K562 (cell line): Measurements from ENCODE around the gene ILF2. TPM values are rescaled to one million over a fixed set of nuclear protein-coding genes. Genes with fewer than 3 reads are reported as not detected.

ENCODE experiments used
- ATF3 ChIP-seq, 2 experiments: fragments of 450-650 bp in 1 of 2; sonication (generic) in 1 of 2; formaldehyde crosslinking in 1 of 2; IDR thresholded peaks in 1 of 2; conservative IDR thresholded peaks in 1 of 2; 2 replicates each; pipeline versions ENCODE4 v1.6.1 to v1.8.1; 2016 to 2023; ENCODE audit warnings: mild to moderate bottlenecking in 2 of 2, moderate library complexity in 2 of 2, inconsistent platforms in 1 of 2, missing genetic modification reagents in 1 of 2
- BACH1 ChIP-seq: fragments of 200-800 bp; sonication (Bioruptor generic); IDR thresholded peaks from 2 replicates; pipeline ENCODE4 v1.6.1; 2016; ENCODE audit warnings: missing genetic modification characterization, missing compliant biosample characterization
- E2F6 ChIP-seq, 2 experiments: IDR thresholded peaks; 2 replicates each; pipeline ENCODE4 v1.6.1; 2011; ENCODE audit warnings: borderline replicate concordance in 1 of 2, control low read depth in 1 of 2, low read depth in 1 of 2, low read length in 1 of 2, mild to moderate bottlenecking in 1 of 2, mixed read lengths in 1 of 2, moderate library complexity in 1 of 2; ENCODE audit not compliant: insufficient read depth in 1 of 2, insufficient read length in 1 of 2, poor library complexity in 1 of 2, severe bottlenecking in 1 of 2; ENCODE audit errors: extremely low read depth in 1 of 2
- HBP1 ChIP-seq: fragments of 450-650 bp; formaldehyde crosslinking; IDR thresholded peaks from 2 replicates; pipeline ENCODE4 v1.4.0; 2022; ENCODE audit warnings: missing genetic modification characterization
- MTA3 ChIP-seq: fragments of 450-650 bp; formaldehyde crosslinking; IDR thresholded peaks from 2 replicates; pipeline ENCODE4 v1.6.1; 2017; ENCODE audit warnings: mild to moderate bottlenecking, borderline replicate concordance
- POLR3A ChIP-seq: IDR thresholded peaks from 2 replicates; pipeline ENCODE4 v1.6.1; 2011; ENCODE audit warnings: borderline replicate concordance, mild to moderate bottlenecking, moderate library complexity; ENCODE audit not compliant: insufficient read length, insufficient read depth; ENCODE audit errors: extremely low read depth
- RUNX1 ChIP-seq: sonication (generic); IDR thresholded peaks from 2 replicates; pipeline ENCODE4 v1.6.1; 2016; ENCODE audit warnings: antibody characterized with exemption, low read depth
- SMAD2 ChIP-seq: fragments of 150-350 bp; IDR thresholded peaks from 2 replicates; pipeline ENCODE4 v1.6.1; 2014; ENCODE audit warnings: low read depth, mild to moderate bottlenecking, low read length
- SRF ChIP-seq, 2 experiments: fragments of 250-450, 450-650 bp in 1 of 2; sonication (Bioruptor Pico) in 1 of 2; sonication (generic) in 1 of 2; formaldehyde crosslinking; IDR thresholded peaks; 2 replicates each; pipeline versions ENCODE4 v1.5.0 to v1.5.1; 2020 to 2022; ENCODE audit warnings: mild to moderate bottlenecking in 1 of 2, missing genetic modification reagents in 1 of 2
- STAT6 ChIP-seq: sonication (generic); formaldehyde crosslinking; IDR thresholded peaks from 2 replicates; pipeline ENCODE4 v1.8.1; 2023; ENCODE audit warnings: mild to moderate bottlenecking, missing genetic modification reagents
- TCF7L2 ChIP-seq: fragments of 150-350 bp; IDR thresholded peaks from 2 replicates; pipeline ENCODE4 v1.6.1; 2016; ENCODE audit warnings: low read depth, mild to moderate bottlenecking, low read length, moderate library complexity
- TEAD1 ChIP-seq, 2 experiments: fragments of 450-650 bp in 1 of 2; sonication (generic) in 1 of 2; formaldehyde crosslinking; IDR thresholded peaks; 2 replicates each; pipeline versions ENCODE4 v1.4.0 to v1.8.0; 2020 to 2022; ENCODE audit warnings: mild to moderate bottlenecking in 2 of 2, missing genetic modification reagents in 1 of 2
- ZFPM2 ChIP-seq: fragments of 250-450 bp; sonication (Bioruptor Pico); IDR thresholded peaks from 2 replicates; pipeline ENCODE4 v1.5.1; 2022; ENCODE audit warnings: mild to moderate bottlenecking
- ZNF134 ChIP-seq: fragments of 250-450 bp; sonication (Bioruptor Pico); conservative IDR thresholded peaks from 2 replicates; pipeline ENCODE4 v1.4.0; 2020
- ZNF140 ChIP-seq: fragments of 250-450 bp; sonication (Bioruptor Pico); IDR thresholded peaks from 2 replicates; pipeline ENCODE4 v1.8.0; 2021; ENCODE audit warnings: moderate library complexity, mild to moderate bottlenecking, inconsistent platforms
- ZNF184 ChIP-seq: sonication (generic); formaldehyde crosslinking; IDR thresholded peaks from 2 replicates; pipeline ENCODE4 v1.5.0; 2020; ENCODE audit warnings: missing genetic modification reagents
- ZNF277 ChIP-seq: fragments of 250-450 bp; sonication (Bioruptor Pico); IDR thresholded peaks from 2 replicates; pipeline ENCODE4 v1.8.0; 2022; ENCODE audit warnings: inconsistent platforms, mild to moderate bottlenecking, moderate library complexity, borderline replicate concordance
- ZNF695 ChIP-seq: fragments of 450-650 bp; formaldehyde crosslinking; IDR thresholded peaks from 2 replicates; pipeline ENCODE4 v1.4.0; 2020; ENCODE audit warnings: mild to moderate bottlenecking, moderate library complexity
- polyA plus RNA-seq, 8 experiments: library from polyadenylated mRNA; depleted of rRNA in 4 of 8; stranded (reverse) in 5 of 8; unstranded in 3 of 8; fragments of >200 nt; fragmentation: Nextera tagmentation in 2 of 8; fragmentation: Illumina TruSeq in 1 of 8; extraction: Ambion mirVana in 2 of 8; extraction: Trizol in 1 of 8; gene quantifications; 2 replicates each; pipeline versions ENCODE4 v1.2.1 to v1.2.3, GENCODE V29; 2011 to 2014; ENCODE audit warnings: inconsistent platforms in 1 of 8, missing spikeins in 1 of 8
- total RNA-seq, 7 experiments: library from RNA; depleted of rRNA in 6 of 7; stranded (reverse); fragments of >200 nt in 6 of 7; fragmentation: Illumina TruSeq in 2 of 7; extraction: Trizol in 2 of 7; gene quantifications; 2 replicates each; pipeline versions ENCODE4 v1.2.1 to v1.2.3, GENCODE V29; 2011 to 2021; ENCODE audit warnings: low replicate concordance in 1 of 7

Gene ILF2
- total and polyA plus RNA-seq, 9 of the 15 experiments (the other 6 are each of a cell fraction or from before 2014, with no cell fraction given), result 282 to 726 (median 474) TPM

GRCh38 chr1:153616144-153616916 is 54.5 kb downstream of the ILF2 start, which contains the start of gene S100A14 (continued):
- no peak for TF ChIP-seq POLR3A
- TF ChIP-seq ZFPM2, result no peak
- no peak for TF ChIP-seq ZNF184
- TF ChIP-seq RUNX1, result no peak
- TF ChIP-seq E2F6 (IDR thresholded peaks at IDR 0.05; ENCODE audit: borderline replicate concordance in 1 of 2, extremely low read depth in 1 of 2, insufficient read depth in 1 of 2, insufficient read length in 1 of 2, low read depth in 1 of 2, low read length in 1 of 2, poor library complexity in 1 of 2, severe bottlenecking in 1 of 2), result no peak
- no peak for TF ChIP-seq SRF (CRISPR knock-in tag; IDR thresholded peaks at IDR 0.05)
- TF ChIP-seq ZNF134 (CRISPR knock-in tag), result no peak
- no peak for TF ChIP-seq TEAD1 (CRISPR knock-in tag; IDR thresholded peaks at IDR 0.05)
- TF ChIP-seq BACH1, result no peak
- TF ChIP-seq TCF7L2, result no peak
- no peak for TF ChIP-seq ATF3 (IDR thresholded peaks at IDR 0.05)
- TF ChIP-seq ATF3 (CRISPR knock-in tag; conservative IDR thresholded peaks at IDR 0.05), result no peak
- TF ChIP-seq ZNF695 (CRISPR knock-in tag), result no peak
- TF ChIP-seq ZNF277 (CRISPR knock-in tag), result no peak
- TF ChIP-seq MTA3, result no peak
- no peak for TF ChIP-seq SMAD2
- TF ChIP-seq HBP1 (CRISPR knock-in tag), result no peak
- no peak for TF ChIP-seq ZNF140 (CRISPR knock-in tag)
- no peak for TF ChIP-seq STAT6 (CRISPR knock-in tag)
